Skeletal muscle tissue (tissue), 2 donors: Measurements from ENCODE around the gene TMEM200B. TPM values are rescaled to one million over a fixed set of nuclear protein-coding genes. Genes with fewer than 3 reads are reported as not detected.

Source experiments
- small RNA-seq: library from RNA; depleted of rRNA; stranded (forward); fragments of <200 nt; gene quantifications from one replicate; pipeline ENCODE3, GENCODE V24; 2014
- total RNA-seq: library from RNA; depleted of rRNA; stranded (reverse); fragments of >200 nt; gene quantifications from one replicate; pipeline ENCODE4 v1.2.3, GENCODE V29; 2014

Gene TMEM200B
- total RNA-seq, 1 donor from 2014 or later, result 6.8 TPM

Small RNA genes lying within 50 kb of the gene (small RNA-seq; reads per million reads assigned to genes)
- not detected for gene RF02271

Other genes starting within 250 kb of the TMEM200B start
- 37.6 TPM for gene EPB41, start 209.3 kb downstream of the TMEM200B start, total RNA-seq
- 39.1 TPM for gene SRSF4, start 58.0 kb upstream of the TMEM200B start, total RNA-seq
- gene MECR, start 107.0 kb upstream of the TMEM200B start, total RNA-seq, result 25.1 TPM
- gene PTPRU, start 112.6 kb upstream of the TMEM200B start, total RNA-seq, result 27.1 TPM